Nephron progenitor cell (in vitro differentiated cells): Measurements from ENCODE around the gene PRKG1.

Source experiments
- DNase-seq: peaks from one replicate; pipeline ENCODE4 v3.0.0; 2021
- H3K27ac Mint-ChIP-seq: 2 replicates; pipeline ENCODE4 v1.8.0; 2021; ENCODE audit warnings: mild to moderate bottlenecking, moderate library complexity, mixed read lengths
- H3K27me3 Mint-ChIP-seq: 2 replicates; pipeline ENCODE4 v1.8.0; 2021; ENCODE audit warnings: mild to moderate bottlenecking, low read depth, mixed read lengths; ENCODE audit not compliant: poor library complexity
- H3K36me3 Mint-ChIP-seq: 2 replicates; pipeline ENCODE4 v1.8.0; 2021; ENCODE audit warnings: low read depth, mixed read lengths
- H3K4me1 Mint-ChIP-seq: 2 replicates; pipeline ENCODE4 v1.8.0; 2021; ENCODE audit warnings: mixed read lengths
- H3K4me3 Mint-ChIP-seq: 2 replicates; pipeline ENCODE4 v1.8.0; 2021; ENCODE audit warnings: mild to moderate bottlenecking, moderate library complexity, mixed read lengths
- H3K9me3 Mint-ChIP-seq: 2 replicates; pipeline ENCODE4 v1.8.0; 2021; ENCODE audit warnings: mild to moderate bottlenecking, moderate library complexity, mixed read lengths
- TF ChIP-seq, protein P1 (sequence below): fragments of 200-600 bp; sonication (generic); IDR thresholded peaks from 2 replicates; pipeline ENCODE4 v1.5.0; 2021; ENCODE audit warnings: antibody characterized with exemption

PRKG1 gene

DNA sequence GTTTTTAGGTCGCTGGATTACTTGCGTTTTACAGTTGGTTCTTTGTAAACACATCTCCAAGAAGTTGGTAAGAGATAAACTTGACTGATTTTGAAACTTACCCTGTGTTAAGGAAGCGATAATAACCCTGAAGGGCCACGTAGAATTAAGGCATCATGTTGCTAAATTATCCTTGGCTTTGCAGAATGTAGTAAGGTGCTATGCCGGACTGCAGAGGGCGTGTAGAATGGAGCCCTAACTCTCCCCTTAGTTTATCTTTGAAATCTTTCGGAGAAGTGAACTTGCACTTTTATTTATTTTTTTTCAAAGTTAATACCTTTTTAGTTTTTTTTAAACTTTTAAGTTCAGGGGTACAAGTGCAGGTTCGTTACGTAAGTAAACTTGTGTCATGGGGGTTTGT, 1031.0 kb downstream of the PRKG1 start:
- H3K36me3 Mint-ChIP-seq = no peaks in the 10 kb centered on the region
- H3K4me3 Mint-ChIP-seq = no peak overlapping the region
- peaks cover 7% of the 10 kb centered on the region for H3K4me1 Mint-ChIP-seq
- no peak overlapping the region for H3K27ac Mint-ChIP-seq
- TF ChIP-seq, protein P1, sequence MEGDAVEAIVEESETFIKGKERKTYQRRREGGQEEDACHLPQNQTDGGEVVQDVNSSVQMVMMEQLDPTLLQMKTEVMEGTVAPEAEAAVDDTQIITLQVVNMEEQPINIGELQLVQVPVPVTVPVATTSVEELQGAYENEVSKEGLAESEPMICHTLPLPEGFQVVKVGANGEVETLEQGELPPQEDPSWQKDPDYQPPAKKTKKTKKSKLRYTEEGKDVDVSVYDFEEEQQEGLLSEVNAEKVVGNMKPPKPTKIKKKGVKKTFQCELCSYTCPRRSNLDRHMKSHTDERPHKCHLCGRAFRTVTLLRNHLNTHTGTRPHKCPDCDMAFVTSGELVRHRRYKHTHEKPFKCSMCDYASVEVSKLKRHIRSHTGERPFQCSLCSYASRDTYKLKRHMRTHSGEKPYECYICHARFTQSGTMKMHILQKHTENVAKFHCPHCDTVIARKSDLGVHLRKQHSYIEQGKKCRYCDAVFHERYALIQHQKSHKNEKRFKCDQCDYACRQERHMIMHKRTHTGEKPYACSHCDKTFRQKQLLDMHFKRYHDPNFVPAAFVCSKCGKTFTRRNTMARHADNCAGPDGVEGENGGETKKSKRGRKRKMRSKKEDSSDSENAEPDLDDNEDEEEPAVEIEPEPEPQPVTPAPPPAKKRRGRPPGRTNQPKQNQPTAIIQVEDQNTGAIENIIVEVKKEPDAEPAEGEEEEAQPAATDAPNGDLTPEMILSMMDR = no peak
- no peaks in the 10 kb centered on the region for H3K9me3 Mint-ChIP-seq
- DNase-seq = no peak
- no peaks in the 10 kb centered on the region for H3K27me3 Mint-ChIP-seq

DNA sequence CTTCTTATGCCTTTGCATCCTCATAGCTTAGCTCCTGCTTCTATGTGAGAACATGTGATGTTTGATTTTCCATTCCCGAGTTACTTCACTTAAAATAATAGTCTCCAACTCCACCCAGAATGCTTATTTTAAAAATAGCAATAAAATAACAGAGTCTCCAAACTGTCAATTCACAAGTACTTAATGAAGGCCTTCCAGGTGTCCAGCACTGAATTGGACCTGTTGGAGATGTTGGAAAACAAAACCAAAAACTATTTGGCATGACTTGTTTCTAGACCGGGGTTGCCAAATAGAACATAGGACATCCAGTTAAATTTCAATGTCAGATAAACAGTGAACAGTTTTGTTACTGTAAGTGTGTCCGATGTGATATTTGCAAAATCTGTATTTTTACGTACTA, 1031.7 kb downstream of the PRKG1 start:
- no peak for DNase-seq
- no peak overlapping the region for H3K27ac Mint-ChIP-seq
- H3K9me3 Mint-ChIP-seq = no peaks in the 10 kb centered on the region
- H3K4me3 Mint-ChIP-seq = no peak overlapping the region
- TF ChIP-seq, protein P1 = no peak
- no peaks in the 10 kb centered on the region for H3K27me3 Mint-ChIP-seq
- H3K4me1 Mint-ChIP-seq = peaks cover 7% of the 10 kb centered on the region
- no peaks in the 10 kb centered on the region for H3K36me3 Mint-ChIP-seq

DNA sequence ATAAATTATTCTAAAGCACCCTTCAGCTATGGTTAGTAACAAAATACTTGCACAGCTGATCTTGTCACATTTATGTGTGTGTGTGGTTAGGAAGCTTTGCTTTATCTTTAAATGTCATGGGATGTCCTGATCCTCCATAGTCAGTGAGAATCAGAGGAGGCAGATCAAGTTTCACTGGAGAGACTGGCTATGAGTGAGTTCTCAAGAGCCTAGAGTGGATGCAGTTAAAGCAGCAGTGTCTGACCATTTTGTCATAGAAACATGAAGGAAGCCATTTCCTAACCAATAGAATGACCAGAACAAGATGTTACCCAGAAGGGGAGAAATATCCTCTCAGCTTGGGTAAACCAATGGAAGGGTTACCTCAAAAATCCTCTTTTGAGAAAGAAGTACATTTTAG, 1032.6 kb downstream of the PRKG1 start:
- Mint-ChIP-seq H3K27me3 (no peaks in the 10 kb centered on the region), H3K36me3 (no peaks in the 10 kb centered on the region), H3K9me3 (no peaks in the 10 kb centered on the region), H3K4me3 (no peak overlapping the region), H3K27ac (peak overlapping the region; percentile 35), H3K4me1 (peaks cover 7% of the 10 kb centered on the region)
- TF ChIP-seq, protein P1 = no peak
- no peak for DNase-seq

DNA sequence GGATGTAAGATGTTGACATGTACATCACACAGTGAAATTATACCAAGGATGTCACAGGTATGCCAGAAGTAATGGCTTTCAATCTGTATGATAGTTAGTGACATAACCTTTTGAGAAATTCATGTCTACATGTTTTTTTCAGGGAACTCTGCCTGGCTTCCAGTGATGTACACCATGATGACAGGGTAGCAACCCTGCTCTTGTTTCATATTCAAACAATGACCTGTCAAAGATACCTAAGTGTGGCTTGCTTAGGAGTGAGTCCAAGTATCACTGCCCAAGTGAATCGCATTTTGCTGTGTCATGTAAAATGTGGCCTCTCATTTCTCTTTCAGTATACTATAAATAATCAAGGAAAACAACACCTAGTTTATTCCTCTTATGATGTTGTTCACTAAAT, 1033.9 kb downstream of the PRKG1 start:
- no peak for DNase-seq
- TF ChIP-seq, protein P1 = no peak
- no peaks in the 10 kb centered on the region for H3K36me3 Mint-ChIP-seq
- no peak overlapping the region for H3K4me3 Mint-ChIP-seq
- no peak overlapping the region for H3K27ac Mint-ChIP-seq
- H3K9me3 Mint-ChIP-seq = no peaks in the 10 kb centered on the region
- H3K4me1 Mint-ChIP-seq = peaks cover 7% of the 10 kb centered on the region
- H3K27me3 Mint-ChIP-seq = no peaks in the 10 kb centered on the region

DNA sequence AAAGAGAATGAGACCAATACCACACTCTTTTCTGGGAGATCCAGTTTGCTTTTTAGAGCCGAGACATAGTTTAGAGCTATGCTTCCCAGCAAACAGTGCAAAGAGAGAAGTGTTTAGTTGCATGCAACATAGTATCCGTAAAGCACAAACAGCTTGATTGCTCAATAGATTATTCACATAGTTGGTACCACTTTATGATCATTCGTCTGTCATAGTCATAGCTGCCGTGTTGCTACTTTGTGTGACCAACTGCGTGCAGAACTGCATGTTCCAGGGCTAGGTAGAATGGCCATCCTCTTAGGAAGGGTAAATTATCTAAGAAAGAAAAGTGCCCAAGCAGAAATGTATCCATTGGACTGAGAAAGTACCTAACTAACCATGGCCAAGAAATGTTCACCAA, 1036.3 kb downstream of the PRKG1 start:
- H3K9me3 Mint-ChIP-seq = no peaks in the 10 kb centered on the region
- no peak overlapping the region for H3K27ac Mint-ChIP-seq
- H3K4me3 Mint-ChIP-seq = no peak overlapping the region
- no peaks in the 10 kb centered on the region for H3K27me3 Mint-ChIP-seq
- H3K36me3 Mint-ChIP-seq = no peaks in the 10 kb centered on the region
- DNase-seq = no peak
- TF ChIP-seq, protein P1 = no peak
- peaks cover 7% of the 10 kb centered on the region for H3K4me1 Mint-ChIP-seq

DNA sequence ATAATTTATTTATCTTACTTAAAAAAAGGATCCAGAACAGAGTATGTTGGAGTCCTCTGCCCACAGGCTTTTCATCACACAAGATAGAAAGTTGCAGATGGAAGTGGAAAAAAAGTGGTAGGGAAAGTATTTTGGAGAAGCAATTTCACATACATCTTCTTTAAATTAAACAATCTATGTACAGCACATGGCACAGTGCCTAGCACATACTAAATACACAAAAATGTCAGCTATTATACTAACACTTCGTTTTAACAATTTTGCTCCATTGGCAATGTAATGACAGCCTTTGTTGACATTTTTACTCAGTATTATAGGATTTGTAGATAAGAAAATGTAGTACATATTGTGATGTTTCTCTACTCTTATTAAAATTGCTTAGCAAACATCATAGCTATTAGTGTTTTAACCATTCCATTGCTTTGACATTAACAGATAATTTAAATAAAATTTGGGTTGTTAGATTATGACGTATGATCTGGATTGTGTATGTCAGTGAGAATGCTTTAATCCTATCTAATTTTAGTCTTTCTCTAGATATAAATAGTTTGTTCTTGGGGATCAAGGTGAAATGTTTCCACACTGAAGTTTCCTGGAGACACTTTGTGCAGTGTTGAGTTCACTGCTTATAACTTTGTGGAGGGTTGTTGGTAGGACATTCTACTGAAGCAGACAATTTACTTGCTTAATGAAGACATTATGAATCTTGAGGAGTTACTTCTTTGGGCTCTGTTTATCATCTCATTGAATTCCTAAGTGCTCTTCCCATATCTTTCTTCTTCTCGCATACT, 1037.0 kb downstream of the PRKG1 start:
- no peaks in the 10 kb centered on the region for H3K9me3 Mint-ChIP-seq
- TF ChIP-seq, protein P1 = no peak
- no peaks in the 10 kb centered on the region for H3K36me3 Mint-ChIP-seq
- no peak for DNase-seq
- H3K27ac Mint-ChIP-seq = no peak overlapping the region
- H3K4me1 Mint-ChIP-seq = peaks cover 7% of the 10 kb centered on the region
- H3K4me3 Mint-ChIP-seq = no peak overlapping the region
- H3K27me3 Mint-ChIP-seq = no peaks in the 10 kb centered on the region
